B cell (primary cell): ENCODE results near the gene DUSP15. TPM values are rescaled to one million over a fixed set of nuclear protein-coding genes. Genes with fewer than 3 reads are reported as not detected.

Experiments used
- ATAC-seq: fragments of 200-7000 bp; cut with Tn5 transposase; one replicate; pipeline ENCODE4 v1.10.0; 2021; ENCODE audit warnings: low read depth, mild to moderate bottlenecking, moderate number of reproducible peaks, moderate library complexity
- CTCF ChIA-PET: fragments of 350-600 bp; sonication (Branson Sonifier 250); formaldehyde crosslinking; loops from one replicate; lab custom pipeline; 2021; ENCODE audit warnings: antibody characterized with exemption, inconsistent platforms; lab: Charles Lee
- POLR2A ChIA-PET: fragments of 350-600 bp; sonication (Branson Sonifier 250); formaldehyde crosslinking; loops from one replicate; lab custom pipeline; 2021; ENCODE audit warnings: antibody characterized with exemption; lab: Charles Lee
- DNase-seq: peaks from one replicate; pipeline ENCODE4 v3.0.0; 2013
- H2AFZ ChIP-seq: 2 replicates; pipeline ENCODE4 v1.6.1; 2012; ENCODE audit warnings: mild to moderate bottlenecking, low read depth, low read length; ENCODE audit not compliant: insufficient read depth, poor library complexity, severe bottlenecking
- H3K27ac ChIP-seq, 2 donors: 1 replicate in 1 of 2; 2 replicates in 1 of 2; pipeline ENCODE4 v1.5.1; 2012 to 2013; ENCODE audit warnings: low read length in 2 of 2, mild to moderate bottlenecking in 2 of 2, moderate library complexity in 1 of 2
- H3K27me3 ChIP-seq, 4 experiments: fragments of 200-600 bp in 1 of 4; sonication (generic) in 1 of 4; replicated peaks in 1 of 4; 1 replicate in 2 of 4; 2 replicates in 2 of 4; pipeline versions ENCODE4 v1.6.1 to v1.7.0; 2013 to 2016; ENCODE audit warnings: low read length in 3 of 4, mild to moderate bottlenecking in 2 of 4, mixed read lengths in 1 of 4, moderate library complexity in 1 of 4; ENCODE audit not compliant: insufficient read depth in 4 of 4, control insufficient read depth in 3 of 4; ENCODE audit errors: control extremely low read depth in 1 of 4
- H3K36me3 ChIP-seq, 2 experiments: replicated peaks in 1 of 2; 1 replicate in 1 of 2; 2 replicates in 1 of 2; pipeline versions ENCODE4 v1.6.1 to v1.7.1; 2013; ENCODE audit warnings: low read length in 1 of 2; ENCODE audit not compliant: insufficient read depth in 2 of 2, control insufficient read depth in 1 of 2; ENCODE audit errors: control extremely low read depth in 1 of 2, extremely low read depth in 1 of 2
- H3K4me1 ChIP-seq, 2 donors: fragments of 200-600 bp in 1 of 2; sonication (generic) in 1 of 2; 1 replicate in 1 of 2; 2 replicates in 1 of 2; pipeline versions ENCODE4 v1.5.1 to v1.6.1; 2013 to 2017; ENCODE audit warnings: low read length in 2 of 2; ENCODE audit not compliant: control insufficient read depth in 2 of 2, insufficient read depth in 2 of 2
- H3K4me2 ChIP-seq: replicated peaks from 2 replicates; pipeline ENCODE3; 2012; ENCODE audit warnings: mild to moderate bottlenecking, low read depth, low read length; ENCODE audit not compliant: poor library complexity, severe bottlenecking
- H3K4me3 ChIP-seq, 5 experiments: fragments of 200-600 bp in 1 of 5; sonication (generic) in 1 of 5; 1 replicate in 3 of 5; 2 replicates in 2 of 5; pipeline versions ENCODE4 v1.5.1 to v1.7.0; 2011 to 2016; ENCODE audit warnings: low read length in 4 of 5, mild to moderate bottlenecking in 4 of 5, low read depth in 2 of 5, control low read depth in 1 of 5, moderate library complexity in 1 of 5; ENCODE audit not compliant: insufficient read depth in 1 of 5; ENCODE audit errors: control extremely low read depth in 1 of 5, extremely low read depth in 1 of 5
- H3K79me2 ChIP-seq: fragments of 200-600 bp; sonication (generic); one replicate; pipeline ENCODE4 v1.6.0; 2016; ENCODE audit warnings: low read length; ENCODE audit not compliant: control insufficient read depth, insufficient read depth
- H3K9ac ChIP-seq: fragments of 200-600 bp; sonication (generic); 2 replicates; pipeline ENCODE4 v1.6.1; 2017; ENCODE audit warnings: mild to moderate bottlenecking, low read length, moderate library complexity
- H3K9me3 ChIP-seq, 3 donors: one replicate each; pipeline versions ENCODE4 v1.6.1 to v1.7.1; 2013; ENCODE audit warnings: low read length in 2 of 3; ENCODE audit not compliant: control insufficient read depth in 2 of 3, insufficient read depth in 1 of 3; ENCODE audit errors: control extremely low read depth in 1 of 3
- H4K20me1 ChIP-seq: 2 replicates; pipeline ENCODE4 v1.6.0; 2012; ENCODE audit warnings: mild to moderate bottlenecking, low read length; ENCODE audit not compliant: insufficient read depth, control insufficient read depth, poor library complexity, severe bottlenecking
- H3K27ac Mint-ChIP-seq: one replicate; pipeline ENCODE4 v1.8.0; 2021; ENCODE audit warnings: mixed read lengths
- H3K27me3 Mint-ChIP-seq: one replicate; pipeline ENCODE4 v1.8.0; 2021; ENCODE audit warnings: mixed read lengths
- H3K4me1 Mint-ChIP-seq: one replicate; pipeline ENCODE4 v1.8.0; 2021; ENCODE audit warnings: mixed read lengths
- H3K4me3 Mint-ChIP-seq: one replicate; pipeline ENCODE4 v1.8.0; 2021; ENCODE audit warnings: mixed read lengths
- H3K9me3 Mint-ChIP-seq: one replicate; pipeline ENCODE4 v1.8.0; 2022; ENCODE audit warnings: mixed read lengths; ENCODE audit not compliant: insufficient read depth
- EZH2 ChIP-seq: IDR thresholded peaks from 2 replicates; pipeline ENCODE4 v1.6.1; 2012; ENCODE audit warnings: borderline replicate concordance, low read depth, mild to moderate bottlenecking, moderate library complexity, low read length; ENCODE audit not compliant: insufficient read depth, poor library complexity, severe bottlenecking
- WGBS: methylation state at CpG from one replicate; pipeline ENCODE4 v1.1.5; 2013; ENCODE audit warnings: missing lambda C conversion rate; ENCODE audit not compliant: insufficient coverage; 5-methylcytosine and 5-hydroxymethylcytosine counted together
- intact Hi-C: fragments of 100-400 bp; cut with micrococcal nuclease; formaldehyde crosslinking; loops from one replicate; pipeline ENCODE4 v1.10.0; 2022
- polyA plus RNA-seq: library from polyadenylated mRNA; depleted of rRNA; stranded (reverse); fragments of >200 nt; gene quantifications from 2 replicates; pipeline ENCODE4 v1.2.3, GENCODE V29; 2012
- total RNA-seq, 2 donors: library from RNA; stranded (reverse); fragments of 120-200 nt in 1 of 2; gene quantifications; 1 replicate in 1 of 2; 2 replicates in 1 of 2; pipeline versions ENCODE4 v1.2.3 to v1.2.4, GENCODE V29; 2013 to 2022
- TF ChIP-seq, protein P1 (sequence below): fragments of 200-600 bp; IDR thresholded peaks from one replicate; pipeline ENCODE4 v1.8.0; 2022; ENCODE audit warnings: antibody characterized with exemption, mild to moderate bottlenecking

DUSP15 gene
- total and polyA plus RNA-seq, 2 donors (not counting 1 experiment from before 2014, with no cell fraction given), result 0.78 to 3.3 TPM

DNA sequence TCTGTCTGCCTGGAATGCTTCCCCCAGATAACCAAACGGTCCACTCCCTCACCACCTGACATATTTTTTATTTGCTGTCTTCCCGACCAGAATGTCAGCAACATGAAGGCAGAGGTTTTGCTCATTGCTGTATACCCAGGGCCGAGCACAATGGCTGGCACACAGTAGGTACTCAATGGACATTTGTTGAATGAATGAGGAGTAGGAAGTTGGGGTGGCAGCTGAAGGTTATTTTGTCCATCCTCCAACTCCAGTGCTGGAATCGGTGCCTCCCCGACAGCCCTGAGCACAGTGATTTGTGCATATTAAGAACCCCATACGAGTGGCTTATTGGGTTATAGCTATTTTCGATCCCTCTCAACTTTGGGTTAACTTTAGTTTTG, 10.3 kb downstream of the DUSP15 start:
- Histone ChIP-seq H3K4me3 (no peak overlapping the region), H3K36me3 (no peaks in the 10 kb centered on the region), H3K79me2 (no peaks in the 10 kb centered on the region), H3K4me1 (peaks cover 19 to 26% of the 10 kb centered on the region in 2 donors), H3K4me2 (no peak overlapping the region), H4K20me1 (peaks cover 6% of the 10 kb centered on the region), H3K27me3 (peaks cover 0 to 18% (median 10%) of the 10 kb centered on the region in 4 experiments), H3K27ac (no peak overlapping the region), H3K9ac (no peak overlapping the region), H2AFZ (no peak overlapping the region), H3K9me3 (peaks cover 0 to 5% (median 0%) of the 10 kb centered on the region in 3 donors)
- peaks cover 29% of the 10 kb centered on the region for H3K4me1 Mint-ChIP-seq
- ChIA-PET POLR2A (no interaction called here), CTCF (interaction anchor here (0.6 to 3.1 kb wide), 10 partner anchors 11 to 1691 kb away, joined by 3 to 11 read pairs (median 4); partner anchors contain the start of genes DUSP15, PDRG1 and TTLL9)
- TF ChIP-seq EZH2, result no peak
- TF ChIP-seq, protein P1, sequence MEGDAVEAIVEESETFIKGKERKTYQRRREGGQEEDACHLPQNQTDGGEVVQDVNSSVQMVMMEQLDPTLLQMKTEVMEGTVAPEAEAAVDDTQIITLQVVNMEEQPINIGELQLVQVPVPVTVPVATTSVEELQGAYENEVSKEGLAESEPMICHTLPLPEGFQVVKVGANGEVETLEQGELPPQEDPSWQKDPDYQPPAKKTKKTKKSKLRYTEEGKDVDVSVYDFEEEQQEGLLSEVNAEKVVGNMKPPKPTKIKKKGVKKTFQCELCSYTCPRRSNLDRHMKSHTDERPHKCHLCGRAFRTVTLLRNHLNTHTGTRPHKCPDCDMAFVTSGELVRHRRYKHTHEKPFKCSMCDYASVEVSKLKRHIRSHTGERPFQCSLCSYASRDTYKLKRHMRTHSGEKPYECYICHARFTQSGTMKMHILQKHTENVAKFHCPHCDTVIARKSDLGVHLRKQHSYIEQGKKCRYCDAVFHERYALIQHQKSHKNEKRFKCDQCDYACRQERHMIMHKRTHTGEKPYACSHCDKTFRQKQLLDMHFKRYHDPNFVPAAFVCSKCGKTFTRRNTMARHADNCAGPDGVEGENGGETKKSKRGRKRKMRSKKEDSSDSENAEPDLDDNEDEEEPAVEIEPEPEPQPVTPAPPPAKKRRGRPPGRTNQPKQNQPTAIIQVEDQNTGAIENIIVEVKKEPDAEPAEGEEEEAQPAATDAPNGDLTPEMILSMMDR, result no peak
- H3K4me3 Mint-ChIP-seq, result peak overlapping the region; percentile 39
- DNase-seq (no peak), ATAC-seq (no peak)
- H3K27me3 Mint-ChIP-seq, result peaks cover 5% of the 10 kb centered on the region
- WGBS, result 80% methylated on average over 6 of the region's 7 CpGs
- intact Hi-C loops, result no loop called here
- H3K27ac Mint-ChIP-seq, result no peak overlapping the region
- H3K9me3 Mint-ChIP-seq, result no peaks in the 10 kb centered on the region

DNA sequence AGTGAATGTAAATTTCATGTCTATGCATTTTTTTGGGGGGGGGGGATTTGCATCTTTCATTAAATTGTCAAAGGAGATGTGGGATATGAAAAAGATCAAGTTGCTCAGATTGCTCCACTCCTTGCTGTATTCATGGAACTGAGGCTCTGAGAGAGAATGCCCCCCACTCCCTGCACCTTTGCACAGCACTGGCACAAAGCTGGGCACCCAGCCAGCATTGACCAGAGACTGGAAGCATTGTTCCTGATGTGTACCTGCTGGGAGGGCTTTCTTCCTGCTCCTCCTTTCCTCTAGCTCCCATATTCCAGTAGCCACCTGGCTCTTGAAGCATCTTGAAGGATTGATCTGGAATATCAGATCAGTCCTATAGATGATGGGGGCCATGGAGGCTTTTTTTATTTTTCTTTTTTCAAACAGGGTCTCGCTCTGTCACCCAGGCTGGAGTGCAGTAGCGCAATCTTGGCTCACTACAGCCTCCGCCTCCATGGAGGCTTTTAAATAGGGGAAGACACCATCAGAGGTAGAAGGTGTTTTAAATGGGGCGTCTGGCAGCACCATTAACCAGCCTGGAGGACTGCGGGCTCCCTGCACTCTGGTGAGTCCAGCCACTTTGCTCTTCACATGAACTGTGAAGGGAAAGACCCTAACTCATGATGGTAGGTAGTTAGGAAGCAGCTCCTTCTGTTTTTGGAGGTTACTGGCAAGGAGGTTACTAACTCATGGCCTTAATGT, 10.9 kb downstream of the DUSP15 start:
- Histone ChIP-seq H3K79me2 (no peaks in the 10 kb centered on the region), H3K4me1 (peaks cover 19 to 26% of the 10 kb centered on the region in 2 donors), H3K27me3 (peaks cover 0 to 21% (median 10%) of the 10 kb centered on the region in 4 experiments), H3K36me3 (no peaks in the 10 kb centered on the region), H3K4me2 (no peak overlapping the region), H2AFZ (no peak overlapping the region), H3K4me3 (no peak overlapping the region), H4K20me1 (peaks cover 6% of the 10 kb centered on the region), H3K9ac (no peak overlapping the region), H3K27ac (no peak overlapping the region), H3K9me3 (peaks cover 0 to 5% (median 0%) of the 10 kb centered on the region in 3 donors)
- WGBS, result 100% methylated on average over 3 of the region's 5 CpGs
- intact Hi-C loops, result no loop called here
- no peak for TF ChIP-seq EZH2
- TF ChIP-seq, protein P1, result no peak
- ATAC-seq, result no peak
- peaks cover 29% of the 10 kb centered on the region for H3K4me1 Mint-ChIP-seq
- POLR2A ChIA-PET, result interaction anchor here (0.7 to 1.0 kb wide), 3 partner anchors 26 to 214 kb away, joined by 3 to 9 read pairs (median 5); no protein-coding TSS in a partner anchor
- H3K27me3 Mint-ChIP-seq, result peaks cover 5% of the 10 kb centered on the region
- no peak overlapping the region for H3K27ac Mint-ChIP-seq
- CTCF ChIA-PET, result interaction anchor here (0.7 to 3.1 kb wide), 10 partner anchors 13 to 499 kb away, joined by 3 to 11 read pairs (median 3); partner anchors contain the start of genes ASXL1 and PDRG1
- peak overlapping the region; percentile 39 for H3K4me3 Mint-ChIP-seq
- H3K9me3 Mint-ChIP-seq, result no peaks in the 10 kb centered on the region
- DNase-seq, result no peak
